ENCODE data around the gene CD101. TPM values are rescaled to one million over a fixed set of nuclear protein-coding genes. Genes with fewer than 3 reads are reported as not detected.

CD101 gene
- total and polyA plus RNA-seq, 2 of the 8 experiments (the other 6 are each of a cell fraction or from before 2014, with no cell fraction given), result 1.1 to 1.2 TPM

DNA sequence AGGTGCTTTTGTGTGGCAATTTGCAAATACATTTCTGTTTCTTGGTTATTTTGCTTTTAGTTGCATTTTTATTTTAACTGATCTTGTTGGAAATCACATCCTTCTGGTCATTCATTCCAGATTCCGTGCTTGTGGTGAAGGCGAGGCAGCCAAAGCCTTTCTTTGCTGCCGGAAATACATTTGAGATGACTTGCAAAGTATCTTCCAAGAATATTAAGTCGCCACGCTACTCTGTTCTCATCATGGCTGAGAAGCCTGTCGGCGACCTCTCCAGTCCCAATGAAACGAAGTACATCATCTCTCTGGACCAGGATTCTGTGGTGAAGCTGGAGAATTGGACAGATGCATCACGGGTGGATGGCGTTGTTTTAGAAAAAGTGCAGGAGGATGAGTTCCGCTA is 34.8 kb upstream of the CD101 start (continued):
- TF ChIP-seq, protein P1, sequence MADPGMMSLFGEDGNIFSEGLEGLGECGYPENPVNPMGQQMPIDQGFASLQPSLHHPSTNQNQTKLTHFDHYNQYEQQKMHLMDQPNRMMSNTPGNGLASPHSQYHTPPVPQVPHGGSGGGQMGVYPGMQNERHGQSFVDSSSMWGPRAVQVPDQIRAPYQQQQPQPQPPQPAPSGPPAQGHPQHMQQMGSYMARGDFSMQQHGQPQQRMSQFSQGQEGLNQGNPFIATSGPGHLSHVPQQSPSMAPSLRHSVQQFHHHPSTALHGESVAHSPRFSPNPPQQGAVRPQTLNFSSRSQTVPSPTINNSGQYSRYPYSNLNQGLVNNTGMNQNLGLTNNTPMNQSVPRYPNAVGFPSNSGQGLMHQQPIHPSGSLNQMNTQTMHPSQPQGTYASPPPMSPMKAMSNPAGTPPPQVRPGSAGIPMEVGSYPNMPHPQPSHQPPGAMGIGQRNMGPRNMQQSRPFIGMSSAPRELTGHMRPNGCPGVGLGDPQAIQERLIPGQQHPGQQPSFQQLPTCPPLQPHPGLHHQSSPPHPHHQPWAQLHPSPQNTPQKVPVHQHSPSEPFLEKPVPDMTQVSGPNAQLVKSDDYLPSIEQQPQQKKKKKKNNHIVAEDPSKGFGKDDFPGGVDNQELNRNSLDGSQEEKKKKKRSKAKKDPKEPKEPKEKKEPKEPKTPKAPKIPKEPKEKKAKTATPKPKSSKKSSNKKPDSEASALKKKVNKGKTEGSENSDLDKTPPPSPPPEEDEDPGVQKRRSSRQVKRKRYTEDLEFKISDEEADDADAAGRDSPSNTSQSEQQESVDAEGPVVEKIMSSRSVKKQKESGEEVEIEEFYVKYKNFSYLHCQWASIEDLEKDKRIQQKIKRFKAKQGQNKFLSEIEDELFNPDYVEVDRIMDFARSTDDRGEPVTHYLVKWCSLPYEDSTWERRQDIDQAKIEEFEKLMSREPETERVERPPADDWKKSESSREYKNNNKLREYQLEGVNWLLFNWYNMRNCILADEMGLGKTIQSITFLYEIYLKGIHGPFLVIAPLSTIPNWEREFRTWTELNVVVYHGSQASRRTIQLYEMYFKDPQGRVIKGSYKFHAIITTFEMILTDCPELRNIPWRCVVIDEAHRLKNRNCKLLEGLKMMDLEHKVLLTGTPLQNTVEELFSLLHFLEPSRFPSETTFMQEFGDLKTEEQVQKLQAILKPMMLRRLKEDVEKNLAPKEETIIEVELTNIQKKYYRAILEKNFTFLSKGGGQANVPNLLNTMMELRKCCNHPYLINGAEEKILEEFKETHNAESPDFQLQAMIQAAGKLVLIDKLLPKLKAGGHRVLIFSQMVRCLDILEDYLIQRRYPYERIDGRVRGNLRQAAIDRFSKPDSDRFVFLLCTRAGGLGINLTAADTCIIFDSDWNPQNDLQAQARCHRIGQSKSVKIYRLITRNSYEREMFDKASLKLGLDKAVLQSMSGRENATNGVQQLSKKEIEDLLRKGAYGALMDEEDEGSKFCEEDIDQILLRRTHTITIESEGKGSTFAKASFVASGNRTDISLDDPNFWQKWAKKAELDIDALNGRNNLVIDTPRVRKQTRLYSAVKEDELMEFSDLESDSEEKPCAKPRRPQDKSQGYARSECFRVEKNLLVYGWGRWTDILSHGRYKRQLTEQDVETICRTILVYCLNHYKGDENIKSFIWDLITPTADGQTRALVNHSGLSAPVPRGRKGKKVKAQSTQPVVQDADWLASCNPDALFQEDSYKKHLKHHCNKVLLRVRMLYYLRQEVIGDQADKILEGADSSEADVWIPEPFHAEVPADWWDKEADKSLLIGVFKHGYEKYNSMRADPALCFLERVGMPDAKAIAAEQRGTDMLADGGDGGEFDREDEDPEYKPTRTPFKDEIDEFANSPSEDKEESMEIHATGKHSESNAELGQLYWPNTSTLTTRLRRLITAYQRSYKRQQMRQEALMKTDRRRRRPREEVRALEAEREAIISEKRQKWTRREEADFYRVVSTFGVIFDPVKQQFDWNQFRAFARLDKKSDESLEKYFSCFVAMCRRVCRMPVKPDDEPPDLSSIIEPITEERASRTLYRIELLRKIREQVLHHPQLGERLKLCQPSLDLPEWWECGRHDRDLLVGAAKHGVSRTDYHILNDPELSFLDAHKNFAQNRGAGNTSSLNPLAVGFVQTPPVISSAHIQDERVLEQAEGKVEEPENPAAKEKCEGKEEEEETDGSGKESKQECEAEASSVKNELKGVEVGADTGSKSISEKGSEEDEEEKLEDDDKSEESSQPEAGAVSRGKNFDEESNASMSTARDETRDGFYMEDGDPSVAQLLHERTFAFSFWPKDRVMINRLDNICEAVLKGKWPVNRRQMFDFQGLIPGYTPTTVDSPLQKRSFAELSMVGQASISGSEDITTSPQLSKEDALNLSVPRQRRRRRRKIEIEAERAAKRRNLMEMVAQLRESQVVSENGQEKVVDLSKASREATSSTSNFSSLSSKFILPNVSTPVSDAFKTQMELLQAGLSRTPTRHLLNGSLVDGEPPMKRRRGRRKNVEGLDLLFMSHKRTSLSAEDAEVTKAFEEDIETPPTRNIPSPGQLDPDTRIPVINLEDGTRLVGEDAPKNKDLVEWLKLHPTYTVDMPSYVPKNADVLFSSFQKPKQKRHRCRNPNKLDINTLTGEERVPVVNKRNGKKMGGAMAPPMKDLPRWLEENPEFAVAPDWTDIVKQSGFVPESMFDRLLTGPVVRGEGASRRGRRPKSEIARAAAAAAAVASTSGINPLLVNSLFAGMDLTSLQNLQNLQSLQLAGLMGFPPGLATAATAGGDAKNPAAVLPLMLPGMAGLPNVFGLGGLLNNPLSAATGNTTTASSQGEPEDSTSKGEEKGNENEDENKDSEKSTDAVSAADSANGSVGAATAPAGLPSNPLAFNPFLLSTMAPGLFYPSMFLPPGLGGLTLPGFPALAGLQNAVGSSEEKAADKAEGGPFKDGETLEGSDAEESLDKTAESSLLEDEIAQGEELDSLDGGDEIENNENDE (IDR thresholded peaks at IDR 0.05; ENCODE audit: insufficient replicate concordance, low read length), result no peak
- TF ChIP-seq, protein P2, sequence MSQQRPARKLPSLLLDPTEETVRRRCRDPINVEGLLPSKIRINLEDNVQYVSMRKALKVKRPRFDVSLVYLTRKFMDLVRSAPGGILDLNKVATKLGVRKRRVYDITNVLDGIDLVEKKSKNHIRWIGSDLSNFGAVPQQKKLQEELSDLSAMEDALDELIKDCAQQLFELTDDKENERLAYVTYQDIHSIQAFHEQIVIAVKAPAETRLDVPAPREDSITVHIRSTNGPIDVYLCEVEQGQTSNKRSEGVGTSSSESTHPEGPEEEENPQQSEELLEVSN (IDR thresholded peaks at IDR 0.05), result no peak
